ENCODE results near the gene GRIA2.

GRIA2 gene

DNA sequence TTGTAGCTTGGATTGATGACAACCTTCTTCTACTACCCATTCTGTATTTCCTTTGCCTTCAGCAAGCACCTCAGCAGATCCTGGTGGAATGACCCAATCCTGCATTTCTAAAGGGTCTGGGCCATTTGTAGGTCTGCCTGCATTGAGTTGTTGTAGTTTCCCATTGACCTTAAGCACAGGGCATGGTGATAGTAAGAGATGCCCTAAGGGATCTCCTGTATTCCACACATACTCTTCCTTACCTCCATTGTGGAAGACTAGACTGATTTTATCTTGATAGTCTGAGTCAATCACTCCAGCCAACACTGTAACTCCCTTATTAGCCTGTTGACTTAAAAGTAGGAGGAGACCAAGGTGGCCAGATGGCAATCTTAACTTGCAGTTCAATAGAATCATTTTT is 184.5 kb downstream of the GRIA2 start:
- no peak for DNase-seq
